Hypothalamus (tissue), 51 donors: Measurements from ENCODE around the gene AAMDC.
"Not testable (repeated sequence)": the region's sequence is repeated elsewhere in the genome, so short reads cannot be mapped to it uniquely, and the experiment has no call there.

ENCODE experiments used
- DNase-seq, 51 donors: peaks; one replicate each; lab custom pipeline; 2025; lab: John Stamatoyannopoulos, UW

AAMDC gene

DNA sequence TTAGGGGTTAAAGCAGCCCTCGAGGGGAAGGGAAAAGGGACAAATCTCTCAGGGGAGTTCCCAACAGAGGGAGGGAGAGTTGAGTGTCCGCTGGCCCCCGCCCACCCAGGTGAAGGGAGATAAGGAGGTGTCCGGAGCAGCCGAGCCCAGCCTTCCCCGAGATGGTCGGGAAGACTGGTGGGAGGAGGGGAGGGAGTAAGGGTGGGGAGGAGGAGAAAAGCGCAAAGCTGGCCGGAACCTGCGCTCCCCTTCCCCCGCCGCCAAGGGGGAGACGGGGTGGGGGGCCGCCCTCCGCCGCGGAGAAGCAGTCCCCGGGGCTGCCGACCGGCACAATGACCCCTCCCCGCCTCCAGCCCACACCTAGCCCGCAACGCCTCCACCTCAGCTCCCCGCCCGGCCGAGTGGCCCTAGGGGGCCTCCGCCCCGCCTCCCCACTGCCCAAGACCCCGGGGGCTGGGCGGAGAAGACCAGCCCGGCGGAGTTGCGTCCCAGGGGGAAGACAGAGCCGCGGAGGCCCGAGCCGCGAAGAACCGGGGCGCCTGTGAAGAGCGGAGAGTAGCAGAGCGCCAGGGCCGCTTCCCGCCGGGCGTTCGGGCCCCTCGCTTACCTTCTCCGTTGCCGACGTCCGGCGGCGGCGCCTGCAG lies 901 bp upstream of the AAMDC start:
- DNase-seq: peak in 40 of 51 donors; percentile 8 to 76 (median 37)

DNA sequence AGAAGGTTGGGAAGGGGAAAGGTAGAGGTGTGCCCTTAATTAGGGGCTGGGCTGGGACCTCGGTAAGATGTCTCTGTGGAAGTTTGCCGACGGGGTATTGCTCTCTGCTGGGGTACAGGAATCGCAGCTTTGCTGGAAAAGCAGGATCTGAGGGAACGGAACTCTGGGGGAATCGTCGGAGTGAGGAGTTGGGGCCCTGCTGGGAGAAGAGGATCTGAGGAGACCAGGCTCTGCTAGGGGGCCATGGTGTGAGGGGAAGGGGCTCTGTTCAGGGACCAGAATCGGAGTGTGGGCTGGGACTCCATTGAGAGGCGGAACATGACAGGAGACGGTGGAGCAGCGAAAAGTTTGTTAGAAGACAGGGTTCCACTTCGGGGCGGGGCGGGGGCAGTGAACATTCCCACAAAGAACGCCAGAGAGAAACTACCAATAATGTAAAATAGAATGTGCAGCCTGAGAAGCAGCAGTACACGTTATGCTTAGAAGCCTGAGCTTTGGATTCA lies 456 bp downstream of the AAMDC start:
- peak in 26 of 51 donors; percentile 4 to 57 (median 30) for DNase-seq

- not testable (repeated sequence) for DNase-seq
Observed at GRCh38 chr11:77822126-77822525, 1.2 kb downstream of the AAMDC start.

DNA sequence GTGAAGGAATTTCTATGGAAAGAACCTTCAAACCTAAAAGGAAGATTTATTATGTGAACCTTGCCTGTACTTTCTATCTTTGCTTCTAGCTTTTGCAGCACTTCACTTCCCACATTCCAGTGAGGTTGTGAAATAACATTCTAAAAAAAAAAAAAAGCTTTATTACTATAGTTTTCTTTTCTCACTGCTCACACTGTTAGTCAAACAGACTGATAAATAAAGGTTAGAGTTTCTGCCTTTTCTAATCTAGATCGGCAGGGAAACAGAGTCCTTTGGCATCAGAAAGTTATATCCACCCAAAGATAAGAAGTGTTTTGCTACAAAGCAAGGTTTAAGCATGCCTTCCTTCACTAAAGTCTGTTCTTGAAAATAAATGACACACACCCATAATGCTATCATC lies 2.8 kb downstream of the AAMDC start:
- no peak for DNase-seq

DNA sequence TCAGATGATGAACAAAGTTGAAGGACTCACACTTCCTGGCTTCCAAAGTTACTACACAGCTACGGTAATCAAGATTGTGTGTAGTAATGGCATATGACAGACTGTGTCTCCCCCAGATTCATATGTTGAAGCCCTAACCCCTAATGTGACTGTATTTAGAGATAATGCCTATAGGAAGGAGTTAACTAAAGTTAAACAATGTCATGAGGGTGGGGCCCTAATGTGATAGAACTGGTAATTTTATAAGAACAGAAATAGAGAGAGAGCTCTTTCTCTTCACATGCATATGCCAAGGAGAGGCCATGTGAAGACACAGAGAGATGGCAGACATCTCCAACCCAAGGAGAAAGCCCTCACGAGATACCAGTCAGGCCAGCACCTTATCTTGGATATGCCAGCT lies 8.0 kb downstream of the AAMDC start:
- no peak for DNase-seq

DNA sequence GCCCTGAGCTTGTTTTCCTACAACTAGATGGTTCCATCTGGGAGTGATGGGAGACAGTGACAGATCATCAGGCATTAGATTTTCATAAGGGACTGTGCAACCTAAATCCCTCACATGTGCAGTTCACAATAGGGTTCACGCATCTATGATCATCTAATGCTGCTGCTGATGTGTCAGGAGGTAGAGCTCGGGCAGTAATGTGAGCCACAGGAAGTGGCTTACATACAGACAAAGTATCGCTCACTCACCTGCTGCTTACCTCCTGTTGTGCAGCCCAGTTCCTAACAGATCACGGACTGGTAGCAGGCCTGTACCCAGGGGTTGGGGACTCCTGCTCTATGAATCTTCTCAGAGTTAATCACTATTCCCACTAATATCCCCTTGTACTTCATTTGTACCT lies 12.4 kb downstream of the AAMDC start:
- DNase-seq: no peak

DNA sequence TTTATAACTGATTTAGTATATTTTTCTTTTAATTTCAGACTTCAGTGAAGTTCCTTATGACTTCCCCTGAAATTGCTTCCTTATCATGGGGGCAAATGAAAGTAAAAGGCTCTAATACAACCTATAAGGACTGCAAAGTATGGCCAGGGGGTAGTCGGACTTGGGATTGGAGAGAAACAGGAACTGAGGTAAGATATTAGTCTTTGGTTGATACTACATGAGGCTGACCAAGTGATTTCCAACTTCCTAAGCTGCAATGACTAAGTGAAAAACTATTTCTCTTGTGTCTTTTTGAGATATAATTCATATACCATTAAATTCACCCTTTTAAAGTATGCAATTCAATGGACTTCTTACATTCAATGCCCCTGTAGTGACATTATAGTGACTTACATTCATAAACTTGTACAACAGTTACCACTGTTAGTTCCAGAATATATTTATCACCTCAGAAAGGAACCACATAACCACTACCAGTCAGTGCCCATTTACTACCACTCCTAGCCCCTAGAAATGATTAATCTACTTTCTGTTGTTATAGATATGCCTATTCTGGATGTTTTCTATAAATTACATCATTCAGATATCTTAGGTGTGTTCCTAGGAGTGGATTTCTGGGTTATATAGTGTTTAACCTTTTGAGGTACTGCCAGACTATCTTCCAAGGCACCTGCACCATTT lies 21.6 kb downstream of the AAMDC start:
- DNase-seq: no peak

GRCh38 chr11:77843700-77844099 lies 22.8 kb downstream of the AAMDC start:
- not testable (repeated sequence) for DNase-seq

GRCh38 chr11:77851503-77851902 lies 30.6 kb downstream of the AAMDC start:
- no peak for DNase-seq

GRCh38 chr11:77854838-77855237 lies 33.9 kb downstream of the AAMDC start:
- no peak for DNase-seq

DNA sequence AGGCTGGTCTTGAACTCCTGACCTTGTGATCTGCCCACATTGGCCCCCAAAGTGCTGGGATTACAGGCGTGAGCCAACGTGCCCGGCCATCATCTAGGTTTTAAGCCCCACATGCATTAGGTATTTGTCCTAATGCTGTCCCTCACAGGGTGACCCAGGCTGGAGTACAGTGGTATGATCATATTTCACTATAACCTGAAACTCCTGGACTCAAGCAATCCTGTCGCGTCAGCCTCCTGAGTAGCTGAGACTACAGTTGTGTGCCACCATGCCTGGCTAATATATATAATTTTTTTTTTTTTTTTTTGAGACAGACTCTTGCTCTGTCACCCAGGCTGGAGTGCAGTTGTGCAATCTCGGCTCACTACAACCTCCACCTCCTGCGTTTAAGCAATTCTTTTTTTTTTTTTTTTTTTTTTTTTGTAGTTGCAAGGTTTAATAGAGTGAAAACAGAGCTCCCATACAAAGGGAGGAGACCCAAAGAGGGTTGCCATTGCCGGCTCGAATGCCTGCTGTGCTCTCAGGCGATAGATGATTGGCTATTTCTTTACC lies 37.0 kb downstream of the AAMDC start:
- not testable (repeated sequence) for DNase-seq

GRCh38 chr11:77861444-77861843 lies 40.5 kb downstream of the AAMDC start:
- DNase-seq: not testable (repeated sequence)

- no peak for DNase-seq
Observed at GRCh38 chr11:77865805-77866204, 44.9 kb downstream of the AAMDC start.

GRCh38 chr11:77866336-77866735 lies 45.4 kb downstream of the AAMDC start:
- DNase-seq: no peak

DNA sequence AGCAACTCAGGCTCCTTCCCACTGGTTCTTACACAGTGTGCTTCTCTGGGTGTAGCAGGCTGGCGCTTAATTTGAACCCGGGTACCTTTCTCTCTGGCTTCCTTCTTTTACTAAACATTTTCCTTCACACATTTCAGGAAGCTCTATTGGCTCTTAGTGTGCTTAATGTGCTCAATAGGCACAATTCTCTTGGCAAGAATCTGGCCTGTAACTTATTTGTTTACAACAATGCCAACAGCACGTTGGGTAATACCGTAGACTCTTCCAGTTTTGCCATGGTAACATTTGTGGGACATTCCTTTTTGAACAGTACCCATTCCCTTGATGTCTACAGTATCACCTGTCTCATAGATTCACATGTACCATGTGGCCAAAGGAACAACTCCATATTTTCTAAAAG lies 47.8 kb downstream of the AAMDC start:
- DNase-seq: no peak

- DNase-seq: no peak
Observed at GRCh38 chr11:77871855-77872254, 50.9 kb downstream of the AAMDC start.

- DNase-seq: no peak
Observed at GRCh38 chr11:77873345-77873744, 52.4 kb downstream of the AAMDC start.

GRCh38 chr11:77874206-77874605 lies 53.3 kb downstream of the AAMDC start:
- peak in 1 of 51 donors; percentile 1 for DNase-seq

- no peak for DNase-seq
Observed at GRCh38 chr11:77876045-77876444, 55.1 kb downstream of the AAMDC start.

GRCh38 chr11:77878247-77878646 lies 57.3 kb downstream of the AAMDC start:
- DNase-seq: not testable (repeated sequence)

DNA sequence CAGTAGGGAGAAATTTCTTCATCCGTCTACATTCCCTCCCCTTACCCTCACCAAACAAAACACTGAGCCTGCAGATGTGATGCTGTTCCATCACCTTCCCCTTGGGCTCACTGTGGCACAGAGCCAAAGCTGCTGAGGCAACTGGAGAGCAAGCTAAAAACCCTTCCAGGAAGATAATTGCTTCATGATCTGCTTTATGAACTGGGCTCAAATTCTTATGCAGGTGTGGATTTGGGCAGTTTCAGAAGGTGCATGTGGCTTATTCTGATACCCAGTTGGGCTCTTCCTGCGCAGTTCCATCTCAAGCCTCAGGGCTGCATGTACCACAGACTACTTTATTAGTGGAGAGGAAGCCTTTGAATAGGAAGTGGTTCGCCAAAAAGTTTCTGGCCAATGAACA lies 58.3 kb downstream of the AAMDC start:
- no peak for DNase-seq

DNA sequence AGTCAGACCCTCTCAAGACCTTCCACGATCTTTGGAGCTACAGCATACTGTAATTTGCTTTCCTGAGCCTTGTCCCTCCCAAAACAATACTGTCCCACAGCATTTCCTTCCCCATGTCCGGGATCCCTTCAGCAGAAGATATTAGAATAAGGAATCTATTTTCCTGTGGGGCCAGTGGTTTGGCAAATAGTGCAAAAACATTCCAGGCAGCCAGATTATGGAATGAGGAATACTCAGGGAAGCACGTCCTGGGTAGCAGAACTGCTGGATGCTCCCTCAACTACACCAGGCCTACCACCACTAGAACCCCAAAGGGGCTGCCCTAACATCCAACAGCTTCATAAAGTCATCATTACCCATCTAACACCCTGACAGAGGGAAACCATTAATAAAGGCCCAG lies 61.5 kb downstream of the AAMDC start:
- DNase-seq: no peak
